Lung (tissue), 12 donors: Measurements from ENCODE around the gene WDR82. TPM values are rescaled to one million over a fixed set of nuclear protein-coding genes. Genes with fewer than 3 reads are reported as not detected.
A peak's percentile ranks its signal among the peaks of the same experiment; 100 is the strongest.

Source experiments
- ATAC-seq: fragments of 200-7000 bp; cut with Tn5 transposase; one replicate; pipeline ENCODE4 v1.9.1; 2020; ENCODE audit warnings: moderate number of reproducible peaks; ENCODE audit not compliant: insufficient read depth, low FRiP score
- DNase-seq, 3 donors: peaks; one replicate each; pipeline ENCODE4 v3.0.0-alpha.2; 2013 to 2017
- H3K27ac ChIP-seq, 2 donors: one replicate each; pipeline ENCODE4 v1.5.1; 2013; ENCODE audit warnings: mild to moderate bottlenecking in 2 of 2, moderate library complexity in 2 of 2, control low read depth in 1 of 2, inconsistent platforms in 1 of 2, low read depth in 1 of 2, low read length in 1 of 2
- H3K27me3 ChIP-seq, 3 donors: one replicate each; pipeline ENCODE4 v1.5.1; 2013; ENCODE audit warnings: low read length in 2 of 3; ENCODE audit not compliant: control insufficient read depth in 3 of 3, insufficient read depth in 3 of 3
- H3K36me3 ChIP-seq, 4 donors: one replicate each; pipeline ENCODE4 v1.5.1; 2013; ENCODE audit warnings: low read length in 4 of 4, mild to moderate bottlenecking in 1 of 4, moderate library complexity in 1 of 4; ENCODE audit not compliant: control insufficient read depth in 4 of 4, insufficient read depth in 4 of 4
- H3K4me1 ChIP-seq, 5 donors: one replicate each; pipeline ENCODE4 v1.5.1; 2013; ENCODE audit warnings: low read length in 5 of 5, mild to moderate bottlenecking in 2 of 5, moderate library complexity in 1 of 5; ENCODE audit not compliant: control insufficient read depth in 5 of 5, insufficient read depth in 5 of 5
- H3K4me3 ChIP-seq: one replicate; pipeline ENCODE4 v1.5.1; 2013; ENCODE audit warnings: mild to moderate bottlenecking, control low read depth, moderate library complexity
- H3K9ac ChIP-seq, 2 donors: one replicate each; pipeline ENCODE4 v1.5.1; 2013; ENCODE audit warnings: low read length in 2 of 2, control low read depth in 1 of 2; ENCODE audit not compliant: insufficient read depth in 1 of 2
- H3K9me3 ChIP-seq, 4 donors: one replicate each; pipeline ENCODE4 v1.5.1; 2013; ENCODE audit warnings: low read length in 3 of 4, mild to moderate bottlenecking in 1 of 4, moderate library complexity in 1 of 4; ENCODE audit not compliant: control insufficient read depth in 4 of 4, insufficient read depth in 3 of 4
- WGBS, 2 donors: extraction: QIAGEN DNeasy Blood & Tissue Kit; methylation state at CpG; one replicate each; pipeline ENCODE4 v1.1.7; 2013; 5-methylcytosine and 5-hydroxymethylcytosine counted together
- polyA plus RNA-seq, 2 donors: library from polyadenylated mRNA; stranded (reverse); fragments of 200-250 nt; gene quantifications; one replicate each; pipeline ENCODE4 v1.2.1, GENCODE V29; 2013
- total RNA-seq, 2 donors: library from RNA; depleted of rRNA in 1 of 2; stranded (reverse); fragments of >200 nt in 1 of 2; gene quantifications; one replicate each; pipeline ENCODE4 v1.2.1, GENCODE V29; 2014 to 2021
- TF ChIP-seq, protein P1 (sequence below): IDR thresholded peaks from 2 replicates; pipeline ENCODE4 v1.5.1; 2012; ENCODE audit warnings: mild to moderate bottlenecking; ENCODE audit errors: control extremely low read depth, extremely low read depth
- donor health status: control.
- donor health status: control.
- donor health status: Bipolar disorder and iron deficiency.
- donor health status: healthy.
- donor health status: DM: yes; HTN: yes; CAD: no.

WDR82 gene
- total and polyA plus RNA-seq, 4 donors: 19.4 to 72.8 (median 51.1) TPM

DNA sequence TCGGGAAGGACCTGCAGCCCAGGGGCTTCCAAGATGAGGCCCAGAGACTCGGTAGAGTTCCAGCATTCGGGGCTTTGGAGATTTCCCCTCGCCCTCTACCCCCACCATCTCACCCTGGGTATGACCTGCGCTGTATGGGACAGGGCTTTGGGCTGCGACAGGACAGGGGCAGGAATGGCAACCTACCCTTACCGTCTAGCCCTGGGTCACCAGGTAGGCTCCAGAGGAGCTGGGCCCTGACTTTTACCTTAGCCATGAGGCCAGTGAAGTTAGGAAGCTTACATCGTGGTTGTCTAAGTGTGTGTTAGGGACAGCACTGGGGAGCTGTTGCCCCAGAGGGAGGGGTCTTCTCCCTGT lies 32.2 kb downstream of the WDR82 start:
- 32 to 54% methylated on average over 8 of the region's 8 CpGs for WGBS, 2 donors
- Histone ChIP-seq H3K9ac (peak overlapping the region; percentile 11 to 51), H3K27ac (peak overlapping the region in 1 of 2 donors; percentile 88), H3K4me1 (peaks cover 0 to 15% (median 10%) of the 10 kb centered on the region in 5 donors), H3K36me3 (peaks cover 0 to 24% (median 13%) of the 10 kb centered on the region in 4 donors), H3K9me3 (peaks cover 0 to 3% (median 0%) of the 10 kb centered on the region in 4 donors), H3K27me3 (no peaks in the 10 kb centered on the region), H3K4me3 (peak overlapping the region; percentile 53)
- DNase-seq: peak in 1 of 3 donors; percentile 8
- TF ChIP-seq, protein P1, sequence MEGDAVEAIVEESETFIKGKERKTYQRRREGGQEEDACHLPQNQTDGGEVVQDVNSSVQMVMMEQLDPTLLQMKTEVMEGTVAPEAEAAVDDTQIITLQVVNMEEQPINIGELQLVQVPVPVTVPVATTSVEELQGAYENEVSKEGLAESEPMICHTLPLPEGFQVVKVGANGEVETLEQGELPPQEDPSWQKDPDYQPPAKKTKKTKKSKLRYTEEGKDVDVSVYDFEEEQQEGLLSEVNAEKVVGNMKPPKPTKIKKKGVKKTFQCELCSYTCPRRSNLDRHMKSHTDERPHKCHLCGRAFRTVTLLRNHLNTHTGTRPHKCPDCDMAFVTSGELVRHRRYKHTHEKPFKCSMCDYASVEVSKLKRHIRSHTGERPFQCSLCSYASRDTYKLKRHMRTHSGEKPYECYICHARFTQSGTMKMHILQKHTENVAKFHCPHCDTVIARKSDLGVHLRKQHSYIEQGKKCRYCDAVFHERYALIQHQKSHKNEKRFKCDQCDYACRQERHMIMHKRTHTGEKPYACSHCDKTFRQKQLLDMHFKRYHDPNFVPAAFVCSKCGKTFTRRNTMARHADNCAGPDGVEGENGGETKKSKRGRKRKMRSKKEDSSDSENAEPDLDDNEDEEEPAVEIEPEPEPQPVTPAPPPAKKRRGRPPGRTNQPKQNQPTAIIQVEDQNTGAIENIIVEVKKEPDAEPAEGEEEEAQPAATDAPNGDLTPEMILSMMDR: no peak
- ATAC-seq: no peak

DNA sequence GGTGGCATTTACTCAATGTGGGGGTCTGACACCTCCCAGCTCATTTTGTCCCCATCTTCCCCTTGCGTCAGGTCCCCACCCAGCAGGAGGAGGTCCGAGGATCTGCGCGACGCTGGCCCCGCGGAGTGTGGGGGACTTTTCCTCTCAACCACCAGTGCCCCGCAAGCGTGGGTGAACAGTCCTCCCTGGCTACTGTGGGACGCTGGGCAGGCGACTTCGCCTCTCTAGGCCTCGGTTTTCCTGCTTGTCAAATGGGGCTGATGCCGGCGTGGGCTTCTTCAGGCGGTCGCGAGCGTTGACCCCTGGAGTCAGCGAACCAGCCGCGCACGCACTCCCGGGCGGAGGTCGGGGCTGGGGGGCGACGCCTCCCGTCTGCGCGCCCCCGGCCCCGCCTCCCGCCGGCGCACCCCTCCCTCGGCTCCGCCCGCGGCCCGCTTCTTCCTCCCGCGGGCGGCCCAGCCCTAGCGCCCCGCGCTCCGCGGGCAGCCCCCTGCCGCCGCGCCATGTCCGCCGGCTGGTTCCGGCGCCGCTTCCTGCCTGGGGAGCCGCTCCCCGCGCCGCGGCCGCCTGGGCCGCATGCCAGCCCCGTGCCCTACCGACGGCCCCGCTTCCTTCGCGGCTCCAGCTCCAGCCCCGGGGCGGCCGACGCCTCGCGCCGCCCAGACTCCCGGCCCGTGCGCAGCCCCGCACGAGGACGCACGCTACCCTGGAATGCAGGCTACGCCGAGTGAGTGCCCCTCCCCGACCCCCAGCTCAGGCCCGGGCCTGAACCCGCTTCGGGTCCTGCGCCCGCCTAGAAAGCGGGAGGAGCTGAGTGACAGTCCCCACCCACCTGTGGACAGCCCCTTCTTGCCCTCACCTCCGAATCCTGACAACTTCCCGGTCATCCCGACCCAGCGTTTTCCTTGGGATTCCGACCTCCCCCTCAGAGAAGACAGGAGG lies 32.9 kb downstream of the WDR82 start, which contains the start of gene PPM1M:
PPM1M (plus strand) TSS at position 438 of the 942 bp plus-strand sequence; CDS start at position 504, 66 bp downstream.
- peaks cover 0 to 15% (median 10%) of the 10 kb centered on the region in 5 donors for H3K4me1 ChIP-seq

DNA sequence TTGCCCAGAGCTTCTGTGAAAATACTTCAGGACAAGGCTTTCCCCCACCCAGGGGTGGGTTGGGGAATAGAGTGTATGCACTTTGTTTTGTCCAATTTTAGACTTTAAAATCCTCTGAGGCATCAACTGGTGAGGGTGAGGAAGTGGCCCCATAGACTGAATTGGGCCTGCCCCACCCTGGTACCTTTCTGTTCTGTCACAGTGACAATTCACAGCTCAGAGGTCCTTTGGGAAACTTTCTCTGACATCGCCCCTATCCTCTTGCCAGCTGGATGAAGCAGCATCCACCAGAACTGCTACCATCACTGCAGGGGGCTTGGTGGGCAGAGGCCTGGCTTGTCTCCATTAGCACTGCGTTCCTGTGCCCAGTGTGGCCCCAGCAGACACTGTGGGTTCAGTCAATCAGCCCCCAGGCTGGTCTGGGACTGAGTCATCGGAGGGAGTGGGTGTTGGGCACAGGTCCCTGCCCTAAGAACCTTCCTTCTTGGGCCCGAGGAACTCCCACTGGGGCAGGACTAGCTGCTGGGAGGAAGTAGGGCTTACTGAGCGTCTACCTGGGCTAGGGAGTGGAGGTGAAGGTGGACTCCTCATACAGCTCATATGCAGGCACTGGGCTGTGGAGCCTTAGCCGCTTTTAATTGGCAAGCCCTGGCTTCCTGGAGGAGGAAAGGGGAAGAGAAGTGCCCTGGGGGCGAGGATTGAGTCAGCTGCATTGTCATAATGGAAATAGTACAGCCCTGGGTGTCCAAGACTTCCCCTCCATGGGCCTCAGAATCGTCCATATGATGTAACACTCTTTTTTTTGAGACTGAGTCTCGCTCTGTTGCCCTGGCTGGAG lies 34.4 kb downstream of the WDR82 start:
- H3K27ac ChIP-seq: peak overlapping the region in 1 of 2 donors; percentile 88

More for the DNA sequence above, 32.9 kb downstream of the WDR82 start, which contains the start of gene PPM1M:
- H3K4me3 ChIP-seq: peak within 1 kb of the TSS; percentile 53
- peaks cover 0 to 23% (median 12%) of the 10 kb centered on the region in 4 donors for H3K36me3 ChIP-seq
- 1 to 2% methylated on average over 60 to 98 of the region's 98 CpGs for WGBS, 2 donors
- H3K9me3 ChIP-seq: peaks cover 0 to 3% (median 0%) of the 10 kb centered on the region in 4 donors
- H3K27me3 ChIP-seq: no peaks in the 10 kb centered on the region
- peak within 1 kb of the TSS; percentile 33 to 62 for H3K9ac ChIP-seq
- TF ChIP-seq, protein P1: no peak
- H3K27ac ChIP-seq: peak within 1 kb of the TSS in 1 of 2 donors; percentile 88
- DNase-seq (peak; percentile 58 to 77 (median 74)), ATAC-seq (peak; percentile 15)

More for the DNA sequence above, 34.4 kb downstream of the WDR82 start:
- H3K36me3 ChIP-seq: peaks cover 0 to 9% (median 3%) of the 10 kb centered on the region in 4 donors
- ATAC-seq (peak; percentile 15), DNase-seq (peak in 1 of 3 donors; percentile 13)
- peaks cover 0 to 23% (median 10%) of the 10 kb centered on the region in 5 donors for H3K4me1 ChIP-seq
- WGBS, 2 donors: 50 to 67% methylated on average over 9 of the region's 9 CpGs
- peaks cover 0 to 3% (median 0%) of the 10 kb centered on the region in 4 donors for H3K9me3 ChIP-seq
- H3K4me3 ChIP-seq: peak overlapping the region; percentile 8
- no peaks in the 10 kb centered on the region for H3K27me3 ChIP-seq
- TF ChIP-seq, protein P1: no peak
- no peak overlapping the region for H3K9ac ChIP-seq
